GM23248 (cell line): ENCODE measurements around the gene TNKS2. TPM values are rescaled to one million over a fixed set of nuclear protein-coding genes. Genes with fewer than 3 reads are reported as not detected.

Experiments used
- DNase-seq: peaks from one replicate; pipeline ENCODE4 v3.0.0-alpha.2; 2015
- H2AFZ ChIP-seq: fragments of 200-600 bp; sonication (generic); 2 replicates; pipeline ENCODE4 v1.6.1; 2016; ENCODE audit warnings: antibody characterized with exemption
- H3F3A ChIP-seq: fragments of 200-600 bp; sonication (generic); 2 replicates; pipeline ENCODE4 v1.6.1; 2016; ENCODE audit warnings: mild to moderate bottlenecking, antibody characterized with exemption, mixed run types; ENCODE audit not compliant: insufficient read depth
- H3K27ac ChIP-seq: fragments of 200-600 bp; sonication (generic); 2 replicates; pipeline ENCODE4 v1.5.1; 2016; ENCODE audit warnings: mild to moderate bottlenecking
- H3K27me3 ChIP-seq: fragments of 200-600 bp; sonication (generic); replicated peaks from 2 replicates; pipeline ENCODE4 v1.6.1; 2016; ENCODE audit warnings: mild to moderate bottlenecking; ENCODE audit not compliant: insufficient read depth
- H3K36me3 ChIP-seq: fragments of 200-600 bp; sonication (generic); 2 replicates; pipeline ENCODE4 v1.6.1; 2016; ENCODE audit warnings: low read depth, mild to moderate bottlenecking
- H3K4me1 ChIP-seq: fragments of 200-600 bp; sonication (generic); 2 replicates; pipeline ENCODE4 v1.6.1; 2016; ENCODE audit warnings: mild to moderate bottlenecking; ENCODE audit not compliant: insufficient read depth
- H3K4me2 ChIP-seq: fragments of 200-600 bp; sonication (generic); one replicate; pipeline ENCODE4 v1.6.1; 2016; ENCODE audit warnings: mild to moderate bottlenecking; ENCODE audit not compliant: unreplicated experiment
- H3K4me3 ChIP-seq: fragments of 200-600 bp; sonication (generic); 2 replicates; pipeline ENCODE4 v1.5.1; 2016; ENCODE audit warnings: mild to moderate bottlenecking
- H3K79me2 ChIP-seq: fragments of 200-600 bp; sonication (generic); 2 replicates; pipeline ENCODE4 v1.6.1; 2016; ENCODE audit warnings: mild to moderate bottlenecking; ENCODE audit not compliant: insufficient read depth
- H3K9ac ChIP-seq: fragments of 200-600 bp; sonication (generic); 2 replicates; pipeline ENCODE4 v1.6.1; 2016; ENCODE audit warnings: mild to moderate bottlenecking
- H3K9me2 ChIP-seq: fragments of 200-600 bp; sonication (generic); 2 replicates; pipeline ENCODE4 v1.6.1; 2016; ENCODE audit warnings: mixed run types, mild to moderate bottlenecking, moderate library complexity; ENCODE audit not compliant: insufficient read depth
- H3K9me3 ChIP-seq: fragments of 200-600 bp; sonication (generic); one replicate; pipeline ENCODE4 v1.6.1; 2017; ENCODE audit warnings: low read depth
- H4K20me1 ChIP-seq: fragments of 200-600 bp; sonication (generic); 2 replicates; pipeline ENCODE4 v1.6.0; 2016; ENCODE audit not compliant: insufficient read depth
- EZH2 ChIP-seq: fragments of 200-600 bp; sonication (generic); IDR thresholded peaks from 2 replicates; pipeline ENCODE4 v1.6.1; 2018; ENCODE audit warnings: antibody characterized with exemption, mild to moderate bottlenecking; ENCODE audit not compliant: insufficient read depth, poor library complexity, severe bottlenecking
- EZH2phosphoT487 ChIP-seq: fragments of 200-600 bp; sonication (generic); IDR thresholded peaks from 2 replicates; pipeline ENCODE4 v1.6.1; 2018; ENCODE audit warnings: antibody characterized with exemption, moderate library complexity, mild to moderate bottlenecking, low read depth; ENCODE audit not compliant: insufficient read depth
- WGBS, 2 experiments: methylation state at CpG; one replicate each; pipeline ENCODE4 v1.1.6; 2015 to 2017; ENCODE audit warnings: low lambda C conversion rate in 2 of 2, low coverage in 1 of 2; ENCODE audit errors: missing lambda C conversion rate in 2 of 2; 5-methylcytosine and 5-hydroxymethylcytosine counted together
- in situ Hi-C: fragments of 300-500 bp; cut with MboI; formaldehyde crosslinking; loops from 2 replicates; pipeline ENCODE4 v1.15.0; 2020
- polyA plus RNA-seq: library from polyadenylated mRNA; unstranded; fragments of >200 nt; fragmentation: Nextera tagmentation; extraction: Ambion mirVana; gene quantifications from 2 replicates; pipeline ENCODE4 v1.2.1, GENCODE V29; 2016
- total RNA-seq: library from RNA; depleted of rRNA; stranded (reverse); fragments of >200 nt; shearing (Covaris generic); gene quantifications from 2 replicates; pipeline ENCODE4 v1.2.3, GENCODE V29; 2014

Gene TNKS2
- total and polyA plus RNA-seq, 2 experiments from 2014 or later = 14.4 to 29.3 TPM

DNA sequence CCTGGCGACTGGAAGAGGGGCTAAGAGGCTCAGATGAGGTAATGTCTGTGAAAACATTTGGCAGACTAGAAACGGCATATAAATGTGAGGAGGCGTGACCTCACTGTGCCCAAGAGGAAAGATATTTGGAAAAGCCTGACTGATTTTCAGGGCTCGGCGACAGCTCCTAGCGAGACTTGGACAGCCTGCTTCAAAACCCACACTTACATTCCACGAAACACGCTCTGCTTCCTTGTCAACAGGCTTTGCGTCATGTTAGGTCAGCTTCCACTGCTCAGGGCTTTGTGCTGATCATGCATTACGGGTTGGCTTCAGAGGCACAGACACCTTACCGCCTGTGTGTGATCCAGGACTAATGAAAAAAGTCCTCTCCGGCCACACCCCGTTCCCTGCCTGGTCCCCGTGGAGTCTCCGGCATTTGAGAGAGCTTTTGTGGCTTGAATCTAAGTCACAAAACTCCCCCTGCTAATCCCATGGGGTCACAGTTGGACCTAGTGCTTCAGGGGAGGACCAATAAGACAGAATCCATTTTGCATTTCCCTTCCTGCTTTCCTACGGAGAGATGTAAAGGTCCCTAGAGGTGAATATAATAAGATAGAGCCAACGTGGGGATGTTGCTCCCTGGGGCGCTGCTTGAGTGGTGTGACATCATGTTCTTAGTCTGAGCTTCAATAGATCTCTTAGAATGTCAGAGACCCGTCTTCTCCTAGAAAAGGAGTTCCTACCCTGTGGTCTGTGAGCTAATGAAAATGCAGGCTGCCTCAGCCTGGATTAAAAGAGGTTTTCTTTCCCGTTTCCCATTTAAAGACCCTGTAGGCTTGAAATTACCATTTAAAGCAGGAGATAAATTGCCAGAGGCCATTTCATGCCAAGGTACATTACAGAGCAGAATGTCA, 85.6 kb downstream of the TNKS2 start:
- in situ Hi-C loops = no loop called here
- Histone ChIP-seq H4K20me1 (no peaks in the 10 kb centered on the region), H3K9me3 (no peaks in the 10 kb centered on the region), H3K4me1 (0 out of 2 replicates have a peak, but pooled peaks cover 8% of the 10 kb centered on the region), H3K9ac (no peak overlapping the region), H3F3A (no peaks in the 10 kb centered on the region), H3K4me3 (peak overlapping the region; percentile 46; the same call in 1 of the 2 replicates), H3K27me3 (no peaks in the 10 kb centered on the region), H3K9me2 (no peaks in the 10 kb centered on the region), H3K36me3 (no peaks in the 10 kb centered on the region), H3K79me2 (no peaks in the 10 kb centered on the region), H3K27ac (no peak overlapping the region), H3K4me2 (peak overlapping the region; percentile 34), H2AFZ (peak overlapping the region; percentile 65)
- WGBS, 2 experiments = 25 to 26% methylated on average over 20 of the region's 20 CpGs
- TF ChIP-seq EZH2 = no peak
- no peak for TF ChIP-seq EZH2phosphoT487
- peak; percentile 75 for DNase-seq

GRCh38 chr10:91884536-91884935, 86.3 kb downstream of the TNKS2 start:
- in situ Hi-C loops = no loop called here
- Histone ChIP-seq H2AFZ (no peak overlapping the region), H3K9me3 (no peaks in the 10 kb centered on the region), H3K36me3 (no peaks in the 10 kb centered on the region), H3K9me2 (no peaks in the 10 kb centered on the region), H3K27me3 (no peaks in the 10 kb centered on the region), H3K4me2 (no peak overlapping the region), H3K79me2 (no peaks in the 10 kb centered on the region), H3K4me3 (no peak overlapping the region), H3F3A (no peaks in the 10 kb centered on the region), H3K9ac (no peak overlapping the region), H4K20me1 (no peaks in the 10 kb centered on the region), H3K4me1 (0 out of 2 replicates have a peak, but pooled peaks cover 8% of the 10 kb centered on the region), H3K27ac (no peak overlapping the region)
- 96 to 100% methylated on average over 1 of the region's 1 CpG for WGBS, 2 experiments
- no peak for DNase-seq
- no peak for TF ChIP-seq EZH2phosphoT487
- no peak for TF ChIP-seq EZH2

DNA sequence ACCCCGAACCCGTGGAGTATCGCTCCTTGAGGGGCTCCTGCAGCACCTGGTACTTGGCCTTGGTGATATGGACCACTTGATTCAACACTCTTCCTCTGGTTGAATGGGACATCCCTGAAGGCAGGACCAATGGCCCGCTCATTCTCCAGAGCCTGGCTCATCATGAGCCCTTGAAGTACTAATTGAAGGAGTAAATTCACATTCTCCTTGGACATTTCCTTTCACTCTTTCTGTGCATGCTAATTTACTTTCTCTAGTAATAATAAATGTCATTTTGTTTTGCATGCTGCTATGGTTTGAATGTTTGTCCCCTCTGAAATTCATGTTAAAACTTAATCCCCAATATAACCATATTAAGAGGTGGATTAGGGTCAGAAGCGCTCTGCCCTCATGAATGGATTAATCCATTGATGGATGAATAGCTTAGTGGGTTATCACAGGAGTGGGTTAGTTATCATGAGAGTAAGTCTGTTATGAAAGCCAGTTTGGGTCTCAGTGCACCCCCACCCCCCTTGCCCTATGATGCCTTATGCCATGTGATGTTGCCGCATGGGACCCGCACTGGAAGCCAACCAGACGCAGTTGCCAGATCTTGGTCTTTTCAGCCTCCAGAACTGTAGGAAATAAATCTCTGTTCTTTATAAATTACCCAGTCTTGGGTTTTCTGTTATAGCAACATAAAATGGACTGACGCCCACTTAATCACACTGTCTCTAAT, 87.3 kb downstream of the TNKS2 start:
- Histone ChIP-seq H3K79me2 (no peaks in the 10 kb centered on the region), H3K27ac (no peak overlapping the region), H3K4me3 (no peak overlapping the region), H3K9ac (no peak overlapping the region), H3K4me1 (0 out of 2 replicates have a peak, but pooled peaks cover 8% of the 10 kb centered on the region), H2AFZ (no peak overlapping the region), H3K36me3 (no peaks in the 10 kb centered on the region), H4K20me1 (no peaks in the 10 kb centered on the region), H3K9me3 (no peaks in the 10 kb centered on the region), H3K4me2 (no peak overlapping the region), H3K27me3 (no peaks in the 10 kb centered on the region), H3F3A (no peaks in the 10 kb centered on the region), H3K9me2 (no peaks in the 10 kb centered on the region)
- 97 to 98% methylated on average over 9 of the region's 9 CpGs for WGBS, 2 experiments
- in situ Hi-C loops = no loop called here
- TF ChIP-seq EZH2 (no peak), EZH2phosphoT487 (no peak)
- DNase-seq = no peak

DNA sequence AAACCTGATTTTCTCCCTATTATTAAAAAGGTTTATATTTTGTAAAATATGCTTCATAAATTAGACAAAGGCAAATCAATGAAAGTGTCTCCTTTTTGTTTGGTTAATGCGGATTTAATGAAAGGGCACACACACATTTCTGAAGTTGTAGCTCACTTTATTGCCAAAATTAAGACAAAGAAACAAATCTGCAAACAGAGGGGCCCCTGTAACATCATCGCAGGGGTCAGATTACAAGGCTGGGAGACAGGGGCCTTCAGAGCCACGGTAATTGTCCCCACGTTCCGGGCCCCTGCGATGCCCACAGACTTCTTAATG, 88.7 kb downstream of the TNKS2 start:
- H2AFZ ChIP-seq = peak overlapping the region; percentile 90
- H3K9ac ChIP-seq = peak overlapping the region; percentile 61; the same call in 1 of the 2 replicates
- H3F3A ChIP-seq = peaks cover 5% of the 10 kb centered on the region; the same call in 1 of the 2 replicates
- no peaks in the 10 kb centered on the region for H3K79me2 ChIP-seq
- H4K20me1 ChIP-seq = no peaks in the 10 kb centered on the region
- no peaks in the 10 kb centered on the region for H3K9me2 ChIP-seq
- H3K4me2 ChIP-seq = peak overlapping the region; percentile 99
- H3K27me3 ChIP-seq = no peaks in the 10 kb centered on the region
- H3K27ac ChIP-seq = no peak overlapping the region
- DNase-seq = no peak
- peak overlapping the region; percentile 78 for H3K4me3 ChIP-seq
- in situ Hi-C loops = no loop called here
- 9 to 16% methylated on average over 6 of the region's 6 CpGs for WGBS, 2 experiments
- 0 out of 2 replicates have a peak, but pooled peaks cover 8% of the 10 kb centered on the region for H3K4me1 ChIP-seq
- TF ChIP-seq EZH2 = no peak
- no peak for TF ChIP-seq EZH2phosphoT487
- H3K9me3 ChIP-seq = no peaks in the 10 kb centered on the region
- no peaks in the 10 kb centered on the region for H3K36me3 ChIP-seq
